Hepatocyte (in vitro differentiated cells): Measurements from ENCODE around the gene TMPRSS9. TPM values are rescaled to one million over a fixed set of nuclear protein-coding genes. Genes with fewer than 3 reads are reported as not detected.

ENCODE experiments used
- DNase-seq: peaks from one replicate; pipeline ENCODE4 v3.0.0-alpha.2; 2016; ENCODE audit warnings: low spot score
- H2AFZ ChIP-seq: fragments of 200-600 bp; sonication (generic); 2 replicates; pipeline ENCODE4 v1.6.0; 2016; ENCODE audit warnings: antibody characterized with exemption, mild to moderate bottlenecking
- H3K27ac ChIP-seq: fragments of 200-600 bp; sonication (generic); 2 replicates; pipeline ENCODE4 v1.5.1; 2016; ENCODE audit warnings: mild to moderate bottlenecking
- H3K27me3 ChIP-seq: fragments of 200-600 bp; sonication (generic); 2 replicates; pipeline ENCODE4 v1.6.1; 2016
- H3K36me3 ChIP-seq: fragments of 200-600 bp; sonication (generic); replicated peaks from 2 replicates; pipeline ENCODE4 v1.5.1; 2016; ENCODE audit warnings: low read depth; ENCODE audit not compliant: insufficient read depth
- H3K4me1 ChIP-seq: fragments of 200-600 bp; sonication (generic); 2 replicates; pipeline ENCODE4 v1.5.1; 2016; ENCODE audit warnings: mild to moderate bottlenecking, moderate library complexity; ENCODE audit not compliant: insufficient read depth
- H3K4me2 ChIP-seq: fragments of 200-600 bp; sonication (generic); 2 replicates; pipeline ENCODE4 v1.6.0; 2016
- H3K4me3 ChIP-seq: fragments of 200-600 bp; sonication (generic); 2 replicates; pipeline ENCODE4 v1.5.1; 2016; ENCODE audit warnings: mild to moderate bottlenecking
- H3K79me2 ChIP-seq: fragments of 200-600 bp; sonication (generic); 2 replicates; pipeline ENCODE4 v1.6.0; 2017; ENCODE audit warnings: mild to moderate bottlenecking
- H3K9me2 ChIP-seq: fragments of 200-600 bp; sonication (generic); replicated peaks from 2 replicates; pipeline ENCODE4 v1.6.0; 2017; ENCODE audit warnings: mild to moderate bottlenecking; ENCODE audit not compliant: insufficient read depth
- H3K9me3 ChIP-seq: fragments of 200-600 bp; sonication (generic); 2 replicates; pipeline ENCODE4 v1.5.1; 2016; ENCODE audit warnings: low read depth, mild to moderate bottlenecking
- H4K20me1 ChIP-seq: fragments of 200-600 bp; sonication (generic); 2 replicates; pipeline ENCODE4 v1.6.0; 2016; ENCODE audit warnings: mild to moderate bottlenecking; ENCODE audit not compliant: insufficient read depth, poor library complexity, severe bottlenecking
- CTCF ChIP-seq: fragments of 200-600 bp; sonication (generic); IDR thresholded peaks from 2 replicates; pipeline ENCODE4 v1.5.1; 2016; ENCODE audit warnings: antibody characterized with exemption, mild to moderate bottlenecking; ENCODE audit not compliant: poor library complexity
- EZH2 ChIP-seq: fragments of 200-600 bp; sonication (generic); IDR thresholded peaks from 2 replicates; pipeline ENCODE4 v1.6.1; 2016; ENCODE audit warnings: antibody characterized with exemption, mild to moderate bottlenecking, borderline replicate concordance
- EZH2phosphoT487 ChIP-seq: fragments of 200-600 bp; sonication (generic); IDR thresholded peaks from one replicate; pipeline ENCODE4 v1.6.1; 2018; ENCODE audit warnings: antibody characterized with exemption, mild to moderate bottlenecking, low read depth, moderate library complexity; ENCODE audit not compliant: unreplicated experiment, severe bottlenecking
- WGBS: methylation state at CpG from one replicate; pipeline ENCODE4 v1.1.6; 2016; ENCODE audit warnings: low lambda C conversion rate; ENCODE audit errors: missing lambda C conversion rate; 5-methylcytosine and 5-hydroxymethylcytosine counted together
- polyA plus RNA-seq: library from polyadenylated mRNA; unstranded; fragments of >200 nt; fragmentation: Nextera tagmentation; extraction: Ambion mirVana; gene quantifications from 2 replicates; pipeline ENCODE4 v1.2.1, GENCODE V29; 2016
- total RNA-seq: library from RNA; depleted of rRNA; stranded (reverse); fragments of >200 nt; gene quantifications from 2 replicates; pipeline ENCODE4 v1.2.3, GENCODE V29; 2014

The TMPRSS9 gene
- total and polyA plus RNA-seq, 2 experiments from 2014 or later, result 0.23 TPM; not detected in 1

- no peak overlapping the region for H2AFZ ChIP-seq
- H3K27me3 ChIP-seq, result no peaks in the 10 kb centered on the region
Observed at GRCh38 chr19:2433854-2434253, 73.8 kb downstream of the TMPRSS9 start.

DNA sequence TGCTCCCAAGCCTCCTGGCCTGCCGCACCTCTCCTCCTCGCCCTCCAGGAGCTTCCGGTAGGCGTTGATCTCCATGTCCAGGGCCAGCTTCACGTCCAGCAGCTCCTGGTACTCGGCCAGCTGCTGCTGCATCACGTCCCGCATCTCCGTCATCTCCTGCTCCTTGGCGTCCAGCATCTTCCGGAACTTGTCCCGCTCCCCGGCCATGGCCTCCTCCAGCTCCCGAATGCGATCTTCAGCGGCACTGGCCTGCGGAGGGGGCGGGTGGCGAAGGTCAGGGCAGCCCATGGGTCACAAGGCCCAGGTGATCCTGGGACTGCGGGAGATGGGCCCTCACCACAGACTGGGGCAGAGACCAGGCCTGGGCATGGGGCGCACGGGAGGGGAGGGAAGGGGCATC is 74.2 kb downstream of the TMPRSS9 start:
- H3K4me2 ChIP-seq, result no peak overlapping the region
- no peak for DNase-seq
- H3K4me1 ChIP-seq, result no peaks in the 10 kb centered on the region
- no peaks in the 10 kb centered on the region for H3K36me3 ChIP-seq
- no peaks in the 10 kb centered on the region for H4K20me1 ChIP-seq
- no peak overlapping the region for H3K27ac ChIP-seq
- no peaks in the 10 kb centered on the region for H3K79me2 ChIP-seq
- H3K27me3 ChIP-seq, result no peaks in the 10 kb centered on the region
- no peaks in the 10 kb centered on the region for H3K9me3 ChIP-seq
- TF ChIP-seq EZH2phosphoT487 (no peak), EZH2 (no peak), CTCF (no peak)
- H3K9me2 ChIP-seq, result no peaks in the 10 kb centered on the region
- H3K4me3 ChIP-seq, result no peak overlapping the region
- H2AFZ ChIP-seq, result no peak overlapping the region
- over 99% methylated on average over 21 of the region's 22 CpGs for WGBS

More at GRCh38 chr19:2433854-2434253, 73.8 kb downstream of the TMPRSS9 start:
- Histone ChIP-seq H3K4me1 (no peaks in the 10 kb centered on the region), H3K4me2 (no peak overlapping the region), H3K27ac (no peak overlapping the region), H3K9me2 (no peaks in the 10 kb centered on the region), H4K20me1 (no peaks in the 10 kb centered on the region), H3K9me3 (no peaks in the 10 kb centered on the region), H3K4me3 (no peak overlapping the region), H3K79me2 (no peaks in the 10 kb centered on the region), H3K36me3 (no peaks in the 10 kb centered on the region)
- no peak for DNase-seq
- TF ChIP-seq CTCF, result no peak
- TF ChIP-seq EZH2, result no peak
- TF ChIP-seq EZH2phosphoT487, result no peak
- 96% methylated on average over 23 of the region's 30 CpGs for WGBS

- H3K79me2 ChIP-seq, result no peaks in the 10 kb centered on the region
- WGBS, result 98% methylated on average over 26 of the region's 42 CpGs
- H2AFZ ChIP-seq, result no peak overlapping the region
- TF ChIP-seq EZH2phosphoT487 (no peak), CTCF (no peak), EZH2 (no peak)
- H3K27me3 ChIP-seq, result no peaks in the 10 kb centered on the region
- H3K36me3 ChIP-seq, result no peaks in the 10 kb centered on the region
- no peak overlapping the region for H3K4me2 ChIP-seq
- no peaks in the 10 kb centered on the region for H3K4me1 ChIP-seq
- no peak for DNase-seq
- H3K9me2 ChIP-seq, result no peaks in the 10 kb centered on the region
- no peaks in the 10 kb centered on the region for H3K9me3 ChIP-seq
- H3K27ac ChIP-seq, result no peak overlapping the region
- no peak overlapping the region for H3K4me3 ChIP-seq
- no peaks in the 10 kb centered on the region for H4K20me1 ChIP-seq
Observed at GRCh38 chr19:2434721-2435265, 74.7 kb downstream of the TMPRSS9 start.

DNA sequence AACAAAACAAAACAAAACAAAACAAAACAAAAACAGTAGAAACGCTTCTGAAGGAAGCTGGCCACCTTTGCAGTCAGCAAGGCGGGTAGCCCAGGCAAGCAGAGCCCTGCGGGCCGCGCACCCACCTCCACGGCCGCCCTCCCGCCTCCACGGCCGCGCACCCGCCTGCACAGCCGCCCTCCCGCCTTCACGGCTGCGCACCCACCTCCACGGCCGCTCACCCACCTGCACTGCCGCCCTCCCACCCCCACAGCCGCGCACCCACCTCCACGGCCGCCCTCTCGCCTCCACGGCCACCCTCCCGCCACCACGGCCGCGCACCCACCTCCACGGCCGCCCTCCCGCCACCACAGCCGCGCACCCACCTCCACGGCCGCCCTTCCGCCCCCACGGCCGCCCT is 76.3 kb downstream of the TMPRSS9 start:
- DNase-seq, result no peak
- no peaks in the 10 kb centered on the region for H3K4me1 ChIP-seq
- WGBS, result 97% methylated on average over 10 of the region's 39 CpGs
- H3K4me3 ChIP-seq, result no peak overlapping the region
- TF ChIP-seq EZH2phosphoT487 (no peak), EZH2 (no peak), CTCF (no peak)
- H3K4me2 ChIP-seq, result no peak overlapping the region
- no peak overlapping the region for H2AFZ ChIP-seq
- H3K27ac ChIP-seq, result no peak overlapping the region
- H3K9me3 ChIP-seq, result no peaks in the 10 kb centered on the region
- H4K20me1 ChIP-seq, result no peaks in the 10 kb centered on the region
- H3K9me2 ChIP-seq, result no peaks in the 10 kb centered on the region
- H3K79me2 ChIP-seq, result no peaks in the 10 kb centered on the region
- H3K36me3 ChIP-seq, result no peaks in the 10 kb centered on the region
- no peaks in the 10 kb centered on the region for H3K27me3 ChIP-seq
